GM21423 (cell line): ENCODE results near the gene NOVA2.

Experiments used
- ATAC-seq: cut with Tn5 transposase; IDR thresholded peaks from one replicate; pipeline ENCODE4 v1.9.1; 2021; ENCODE audit warnings: mild to moderate bottlenecking, moderate library complexity; ENCODE audit not compliant: unreplicated experiment

The NOVA2 gene

GRCh38 chr19:45929247-45929646 is 44.4 kb downstream of the NOVA2 start:
- no peak for ATAC-seq

GRCh38 chr19:45927565-45928261 is 46.0 kb downstream of the NOVA2 start:
- ATAC-seq = peak; percentile 81

- ATAC-seq = no peak
Measured at GRCh38 chr19:45924891-45925447, 48.7 kb downstream of the NOVA2 start.

- no peak for ATAC-seq
Measured at GRCh38 chr19:45922281-45922680, 51.4 kb downstream of the NOVA2 start.

GRCh38 chr19:45920458-45920857 is 53.2 kb downstream of the NOVA2 start:
- ATAC-seq = no peak

GRCh38 chr19:45919678-45920077 is 54.0 kb downstream of the NOVA2 start:
- no peak for ATAC-seq

- no peak for ATAC-seq
Measured at GRCh38 chr19:45918721-45919120, 54.9 kb downstream of the NOVA2 start.

GRCh38 chr19:45917421-45918091 is 56.1 kb downstream of the NOVA2 start:
- ATAC-seq = no peak

GRCh38 chr19:45913874-45914830 is 59.5 kb downstream of the NOVA2 start, which contains the start of gene NANOS2:
NANOS2 (minus strand) TSS chr19:45914778; CDS start chr19:45914693, 85 bp downstream.
- ATAC-seq = no peak

GRCh38 chr19:45911291-45911690 is 62.4 kb downstream of the NOVA2 start:
- ATAC-seq = no peak

GRCh38 chr19:45908956-45909355 is 64.7 kb downstream of the NOVA2 start:
- ATAC-seq = no peak

GRCh38 chr19:45906221-45906620 is 67.4 kb downstream of the NOVA2 start:
- no peak for ATAC-seq

GRCh38 chr19:45905011-45905410 is 68.7 kb downstream of the NOVA2 start:
- ATAC-seq = no peak

GRCh38 chr19:45902651-45903625 is 70.7 kb downstream of the NOVA2 start:
- ATAC-seq = peak; percentile 80

- ATAC-seq = no peak
Measured at GRCh38 chr19:45901912-45902650, 71.6 kb downstream of the NOVA2 start, which contains the start of gene MYPOP. MYPOP (minus strand) TSS chr19:45902613; CDS start chr19:45901773, 840 bp downstream.

- ATAC-seq = no peak
Measured at GRCh38 chr19:45901432-45901911, 72.2 kb downstream of the NOVA2 start.

- no peak for ATAC-seq
Measured at GRCh38 chr19:45900738-45901431, 72.8 kb downstream of the NOVA2 start.

GRCh38 chr19:45899919-45900589 is 73.6 kb downstream of the NOVA2 start:
- ATAC-seq = no peak
